Stimulated activated CD4-positive, alpha-beta T cell treated with anti-CD3 and anti-CD28 coated beads, Interleukin-4, amount 100 ng/mL, for 24 hours (primary cell): Measurements from ENCODE around the gene ACER1.

Experiments
- DNase-seq: peaks from one replicate; pipeline ENCODE4 v3.0.0-alpha.2; 2020

The ACER1 gene

DNA sequence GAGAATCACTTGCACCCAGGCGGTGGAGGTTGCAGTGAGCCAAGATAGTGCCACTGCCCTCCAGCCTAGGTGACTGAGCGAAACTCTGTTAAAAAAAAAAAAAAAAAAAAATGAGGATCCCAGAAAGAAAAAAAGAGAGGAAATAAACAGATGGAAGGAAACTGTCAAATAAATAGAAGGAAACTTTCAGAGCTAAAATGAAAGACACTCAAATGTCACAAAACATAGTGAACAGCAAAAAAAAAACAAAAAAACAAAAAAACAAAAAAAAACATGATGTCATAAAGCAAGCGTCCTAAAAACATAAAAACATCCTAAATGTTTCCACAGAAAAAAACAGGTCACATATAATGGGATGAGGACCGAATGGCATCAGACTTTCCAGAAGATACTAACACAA lies 68.6 kb downstream of the ACER1 start:
- no peak for DNase-seq

GRCh38 chr19:6263735-6264444 lies 69.5 kb downstream of the ACER1 start:
- no peak for DNase-seq

DNA sequence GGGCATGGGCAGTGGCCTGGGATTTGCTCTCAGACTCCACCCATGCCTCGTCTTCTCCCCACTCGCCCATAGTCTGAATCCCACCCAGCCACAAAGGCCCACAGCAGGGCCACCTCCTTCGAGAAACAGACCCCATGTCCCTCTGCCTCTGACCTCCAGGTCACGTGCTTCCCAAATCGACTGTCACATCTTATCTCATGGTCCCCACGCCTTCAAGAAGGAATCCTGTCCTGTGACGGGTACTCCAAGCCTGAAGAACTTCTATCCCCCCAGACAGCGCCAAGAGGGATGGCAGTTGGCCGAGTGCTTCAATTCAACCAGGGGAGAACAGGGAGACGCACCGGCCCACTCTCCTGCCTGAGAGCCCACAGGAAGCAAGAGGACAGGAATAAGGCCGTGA lies 70.1 kb downstream of the ACER1 start:
- DNase-seq = no peak

- no peak for DNase-seq
Observed at GRCh38 chr19:6262519-6262918, 70.9 kb downstream of the ACER1 start.

DNA sequence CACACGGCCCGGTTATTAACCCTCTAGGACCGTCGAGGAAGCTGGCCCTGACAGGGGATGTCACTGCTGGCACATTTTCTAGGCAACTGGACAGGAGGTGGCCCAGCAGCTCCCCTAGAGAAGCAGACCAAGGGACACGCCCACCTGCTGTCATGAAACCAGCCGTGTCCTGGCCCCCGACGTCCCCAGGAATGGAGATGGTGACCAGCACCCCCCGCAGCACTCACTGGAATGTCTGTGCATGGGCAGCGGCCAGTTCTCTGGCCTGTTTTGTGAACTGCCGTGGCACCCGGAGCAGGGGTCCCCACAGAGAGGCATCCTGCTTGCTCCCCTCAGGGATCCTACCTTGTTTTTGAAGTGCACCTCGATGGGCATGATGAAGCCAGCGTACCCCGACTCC lies 71.5 kb downstream of the ACER1 start:
- no peak for DNase-seq

DNA sequence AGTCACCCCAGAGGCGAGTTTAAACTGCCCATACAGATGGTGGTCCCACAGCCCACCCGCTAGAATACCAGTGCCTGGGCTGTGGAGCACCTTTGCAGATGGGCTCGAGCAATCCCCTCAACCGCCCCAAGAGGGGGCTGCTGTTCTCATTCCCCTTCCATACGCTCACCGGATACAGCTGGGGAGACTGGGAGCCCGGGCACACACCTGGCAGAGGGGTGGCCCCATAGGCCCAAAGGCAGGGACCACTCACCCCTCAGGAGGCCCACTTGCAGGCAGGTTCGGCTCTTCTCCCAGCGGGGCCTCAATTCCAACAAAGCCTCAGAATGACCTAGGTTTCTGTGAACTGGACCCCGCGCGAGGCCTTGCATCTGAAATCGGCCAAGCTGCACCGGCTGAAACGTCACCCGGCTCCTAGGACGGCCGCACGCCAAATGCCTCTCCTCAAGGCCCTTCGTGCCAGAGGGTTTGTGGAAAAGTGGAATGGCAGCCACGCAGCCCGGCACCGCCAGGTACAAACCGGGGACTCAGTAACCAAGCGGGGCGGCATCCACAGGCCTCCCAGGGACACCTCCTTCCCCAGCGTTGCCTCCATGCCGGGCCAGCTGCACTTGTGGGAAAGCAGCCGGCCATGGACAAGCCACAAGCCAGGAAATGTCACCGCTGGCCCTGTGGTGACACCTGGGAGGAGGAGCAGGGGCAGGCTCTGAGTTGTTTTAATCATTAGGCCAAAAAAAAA lies 72.3 kb downstream of the ACER1 start:
- no peak for DNase-seq

DNA sequence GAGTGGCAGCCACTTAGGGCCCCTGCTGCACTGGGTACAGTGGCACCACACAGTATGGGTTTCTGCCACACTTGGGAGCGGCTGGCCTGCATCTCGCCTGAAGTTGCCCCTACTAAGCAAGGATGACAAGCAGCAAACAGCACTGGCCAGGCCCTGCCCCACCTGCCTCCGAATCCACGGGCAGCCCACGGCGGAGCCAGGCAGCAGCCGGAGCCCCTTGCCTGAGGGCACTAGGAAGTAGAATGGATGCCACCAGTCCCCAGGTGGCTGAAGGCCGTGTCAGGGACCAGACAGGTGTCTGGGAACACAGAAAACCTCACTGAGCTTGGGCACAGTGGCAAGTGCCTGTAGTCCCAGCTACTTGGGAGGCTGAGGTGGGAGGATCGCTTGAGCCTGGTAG lies 73.0 kb downstream of the ACER1 start:
- no peak for DNase-seq

GRCh38 chr19:6259312-6259861 lies 74.0 kb downstream of the ACER1 start:
- no peak for DNase-seq

GRCh38 chr19:6258812-6259311 lies 74.5 kb downstream of the ACER1 start:
- DNase-seq = no peak
